ENCODE results near the gene HSF2BP.
"Not testable (repeated sequence)": the region's sequence is repeated elsewhere in the genome, so short reads cannot be mapped to it uniquely, and the experiment has no call there.

Gene HSF2BP

GRCh38 chr21:43513023-43513422 lies 146.3 kb downstream of the HSF2BP start:
- H3K4me3 ChIP-seq (ENCODE audit: low read depth, low read length); DNase-seq (ENCODE audit: low read depth): not testable (repeated sequence)

DNA sequence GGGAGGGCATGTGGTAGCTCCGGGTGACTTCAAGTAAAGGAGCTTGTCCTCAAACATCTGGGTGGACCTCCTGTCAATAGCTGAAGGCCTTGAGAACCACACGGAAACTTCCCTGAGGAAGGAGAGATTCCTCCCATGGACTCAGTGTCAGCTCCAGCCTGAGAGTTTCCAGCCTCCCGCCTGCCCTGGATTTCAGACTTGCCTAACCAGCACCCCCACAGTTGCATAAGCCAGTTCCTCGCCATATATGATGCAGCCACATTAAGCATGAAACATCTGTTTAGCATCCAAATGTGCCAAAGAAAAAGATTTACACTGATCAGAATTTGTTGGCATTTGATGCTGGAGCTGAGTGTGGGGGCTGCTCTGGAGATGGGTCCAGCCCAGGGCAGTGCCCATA lies 148.1 kb downstream of the HSF2BP start:
- not testable (repeated sequence) for H3K4me3 ChIP-seq (ENCODE audit: low read depth, low read length); DNase-seq (ENCODE audit: low read depth)

DNA sequence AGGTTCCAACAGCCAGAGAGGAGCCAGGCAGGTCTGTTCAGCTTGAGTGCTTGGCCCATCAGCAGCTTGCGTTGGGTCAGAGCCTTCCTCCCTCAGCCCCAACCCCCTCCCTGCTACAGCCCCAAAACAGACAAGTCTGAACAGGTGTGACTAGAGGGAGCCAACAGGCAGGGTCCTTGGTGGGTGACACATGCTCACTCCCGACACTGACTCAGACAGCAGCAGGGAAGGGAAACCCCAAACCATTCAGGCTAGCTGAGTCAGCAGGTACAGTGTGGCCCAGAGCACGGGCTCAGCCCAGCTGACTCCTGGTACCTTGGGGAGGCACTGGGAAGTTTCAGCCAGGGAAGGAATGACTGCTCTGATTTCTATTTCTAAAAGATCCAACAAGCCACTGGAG lies 148.6 kb downstream of the HSF2BP start:
- not testable (repeated sequence) for DNase-seq (ENCODE audit: low read depth)

DNA sequence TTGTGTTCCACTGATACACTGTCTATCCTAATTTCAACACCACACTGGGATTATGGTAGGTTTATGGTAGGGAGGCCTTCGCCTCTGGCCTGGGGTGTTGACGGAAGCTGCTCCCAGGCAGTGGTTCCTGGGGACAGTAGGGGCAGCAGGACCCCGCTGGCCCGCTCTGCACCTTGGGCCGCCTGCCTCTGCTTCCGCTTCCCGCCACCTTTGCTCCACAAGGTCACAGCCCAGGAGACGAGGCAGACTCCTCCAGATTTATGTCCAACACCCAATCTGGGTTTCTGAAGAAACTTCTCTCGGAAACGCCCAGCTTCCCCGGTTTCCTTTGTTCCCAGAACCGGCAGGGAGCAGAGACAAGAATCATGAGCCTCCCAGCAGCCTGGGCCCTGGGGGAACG lies 155.4 kb downstream of the HSF2BP start:
- not testable (repeated sequence) for DNase-seq (ENCODE audit: low read depth); H3K4me3 ChIP-seq (ENCODE audit: low read depth, low read length)

More for the DNA sequence above, 148.6 kb downstream of the HSF2BP start:
- not testable (repeated sequence) for H3K4me3 ChIP-seq (ENCODE audit: low read depth, low read length)

GRCh38 chr21:43503075-43503750 lies 156.1 kb downstream of the HSF2BP start:
- DNase-seq (ENCODE audit: low read depth); H3K4me3 ChIP-seq (ENCODE audit: low read depth, low read length): not testable (repeated sequence)

GRCh38 chr21:43502407-43503071 lies 156.7 kb downstream of the HSF2BP start:
- H3K4me3 ChIP-seq (ENCODE audit: low read depth, low read length); DNase-seq (ENCODE audit: low read depth): not testable (repeated sequence)

GRCh38 chr21:43498924-43499323 lies 160.4 kb downstream of the HSF2BP start:
- not testable (repeated sequence) for H3K4me3 ChIP-seq (ENCODE audit: low read depth, low read length); DNase-seq (ENCODE audit: low read depth)

DNA sequence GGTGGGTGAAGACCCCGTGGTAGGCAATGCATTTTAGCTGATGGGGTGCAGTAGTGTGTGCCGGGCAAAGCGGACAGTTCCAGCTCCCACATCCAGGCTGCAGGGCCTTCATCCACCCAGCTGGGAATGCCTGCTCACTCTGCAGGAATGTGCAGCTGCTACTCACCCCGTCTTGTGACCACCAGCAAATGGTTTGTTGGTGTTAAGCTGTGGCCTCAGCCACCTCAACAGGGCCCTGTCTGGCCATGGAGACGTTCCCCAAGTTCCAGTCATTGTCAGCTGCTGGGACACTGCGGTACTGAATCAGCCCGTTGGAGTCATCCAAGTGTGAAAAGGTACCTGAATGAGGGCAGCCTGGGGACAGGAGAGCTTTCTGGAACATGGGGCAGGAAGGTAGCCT lies 161.2 kb downstream of the HSF2BP start:
- not testable (repeated sequence) for H3K4me3 ChIP-seq (ENCODE audit: low read depth, low read length); DNase-seq (ENCODE audit: low read depth)

- not testable (repeated sequence) for DNase-seq (ENCODE audit: low read depth); H3K4me3 ChIP-seq (ENCODE audit: low read depth, low read length)
These were observed 164.8 kb downstream of the HSF2BP start for GRCh38 chr21:43494279-43495012.

GRCh38 chr21:43493471-43493870 lies 165.8 kb downstream of the HSF2BP start:
- not testable (repeated sequence) for H3K4me3 ChIP-seq (ENCODE audit: low read depth, low read length); DNase-seq (ENCODE audit: low read depth)

GRCh38 chr21:43488235-43488634 lies 171.1 kb downstream of the HSF2BP start:
- not testable (repeated sequence) for H3K4me3 ChIP-seq (ENCODE audit: low read depth, low read length); DNase-seq (ENCODE audit: low read depth)

DNA sequence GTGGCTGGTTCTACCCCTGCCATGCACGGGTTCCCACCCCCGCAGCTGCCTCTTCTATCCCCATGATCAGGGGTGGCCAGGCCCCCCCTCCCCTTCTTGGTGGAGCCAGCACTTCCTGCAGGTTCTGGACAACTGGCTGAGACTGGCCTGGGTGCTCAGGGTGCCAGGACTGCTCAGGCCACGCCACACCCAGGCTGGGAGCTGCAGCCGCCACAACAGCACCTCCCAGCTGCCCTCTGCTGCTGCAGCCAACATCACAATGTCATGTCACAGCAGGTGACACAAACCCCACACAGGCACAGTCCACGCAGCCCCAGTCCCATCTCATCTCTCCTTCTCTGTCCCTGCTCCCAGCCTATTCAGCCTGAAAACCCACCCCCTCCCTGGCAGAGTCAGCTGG lies 173.2 kb downstream of the HSF2BP start:
- DNase-seq (ENCODE audit: low read depth); H3K4me3 ChIP-seq (ENCODE audit: low read depth, low read length): not testable (repeated sequence)

GRCh38 chr21:43485016-43485415 lies 174.3 kb downstream of the HSF2BP start:
- H3K4me3 ChIP-seq (ENCODE audit: low read depth, low read length); DNase-seq (ENCODE audit: low read depth): not testable (repeated sequence)

DNA sequence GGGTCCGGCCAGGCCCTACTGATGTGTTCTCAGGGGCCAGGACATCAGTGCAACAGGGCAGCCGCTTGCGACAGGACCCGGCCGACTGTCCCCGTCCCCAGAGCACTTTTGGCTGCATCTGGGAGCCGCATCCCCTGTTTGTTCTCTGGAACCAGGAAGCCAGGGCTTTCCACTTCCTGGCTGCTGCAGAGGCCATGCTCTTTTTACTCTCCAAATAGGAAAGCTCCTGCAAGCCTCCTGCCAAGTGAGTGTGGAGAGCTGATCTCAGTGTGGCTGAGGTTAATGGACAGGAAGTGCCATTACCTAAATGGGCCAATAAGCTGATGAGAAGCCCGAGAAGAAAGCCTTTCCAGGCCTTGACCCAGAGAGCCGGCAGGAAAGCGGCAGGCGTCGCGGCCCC lies 180.1 kb downstream of the HSF2BP start:
- not testable (repeated sequence) for H3K4me3 ChIP-seq (ENCODE audit: low read depth, low read length); DNase-seq (ENCODE audit: low read depth)

All from NB4 (cell line).